GM12892 (cell line): ENCODE measurements around the gene DDR2.

Experiments
- DNase-seq: peaks from one replicate; pipeline ENCODE4 v3.0.0; 2011; ENCODE audit not compliant: insufficient read length
- FAIRE-seq: peaks from 2 replicates; lab custom pipeline; 2011; peaks lifted over from hg19 to GRCh38; lab: Jason Lieb, UNC
- POLR2A ChIP-seq: IDR thresholded peaks from 2 replicates; pipeline ENCODE4 v1.6.1; 2011; ENCODE audit warnings: low read depth, low read length, control low read depth
- POLR2AphosphoS5 ChIP-seq: IDR thresholded peaks from 2 replicates; pipeline ENCODE4 v1.6.1; 2011; ENCODE audit warnings: low read depth, low read length, control low read depth
- TAF1 ChIP-seq: IDR thresholded peaks from 2 replicates; pipeline ENCODE4 v1.6.1; 2011; ENCODE audit warnings: low read depth, mild to moderate bottlenecking, control low read depth, low read length, borderline replicate concordance

The DDR2 gene

DNA sequence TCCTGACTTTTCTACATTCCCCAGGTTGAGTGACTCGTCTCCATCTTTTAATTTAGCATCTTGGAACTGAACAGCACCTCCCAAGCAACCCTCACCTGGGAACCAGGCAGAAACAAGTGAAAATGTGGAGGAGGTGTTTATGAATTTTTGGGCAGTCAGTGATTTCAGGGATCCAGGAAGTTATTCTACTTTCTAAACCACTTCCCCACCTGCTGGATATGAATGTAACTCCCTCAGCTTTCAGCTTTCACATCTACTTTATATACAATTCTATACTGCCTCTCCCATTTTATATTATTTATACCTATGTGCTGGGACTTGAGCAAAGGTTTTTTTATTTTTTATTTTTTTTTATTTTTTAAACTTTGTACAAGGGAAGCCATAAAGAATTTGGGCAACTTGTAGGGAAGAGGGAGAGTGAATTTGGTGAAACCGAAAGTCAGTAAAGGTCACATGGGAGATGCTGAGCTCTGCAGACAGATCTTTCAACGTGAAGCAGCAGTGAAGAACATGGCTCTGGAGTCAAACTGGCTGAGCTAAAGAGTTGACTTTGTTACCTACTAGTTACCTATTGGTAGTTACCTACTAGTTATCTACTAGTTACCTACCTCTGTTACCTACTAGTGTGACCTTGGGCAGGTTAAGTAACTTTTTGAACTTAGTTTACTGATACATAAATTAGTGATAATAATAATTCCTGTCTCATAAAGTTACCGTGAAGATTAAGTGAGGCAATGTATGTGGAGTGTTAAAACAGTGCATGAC, 45.5 kb downstream of the DDR2 start:
- TF ChIP-seq POLR2A = no peak
- FAIRE-seq = no peak
- DNase-seq = no peak

DNA sequence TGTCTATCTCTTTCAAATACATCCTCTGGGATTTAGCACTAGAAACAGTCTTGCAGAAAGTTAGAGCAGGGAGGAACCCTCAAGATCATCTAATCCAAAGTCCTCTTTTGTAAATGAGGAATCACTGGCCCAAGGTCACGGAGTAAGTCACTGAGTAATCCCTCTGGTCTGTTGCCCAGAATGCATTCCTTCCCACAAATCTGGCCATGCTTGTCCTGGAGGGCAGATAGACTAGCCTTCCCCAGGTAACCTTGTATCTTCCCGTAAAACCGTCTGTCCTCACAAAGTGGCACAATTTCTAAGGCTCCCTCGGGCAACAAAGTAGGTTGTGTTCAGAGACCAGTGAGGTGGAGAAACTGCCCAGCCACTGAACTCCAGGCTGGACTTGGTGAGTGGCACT, 46.2 kb downstream of the DDR2 start:
- DNase-seq = no peak
- TF ChIP-seq TAF1 = no peak
- TF ChIP-seq POLR2AphosphoS5 = no peak
- TF ChIP-seq POLR2A = no peak
- FAIRE-seq = no peak

DNA sequence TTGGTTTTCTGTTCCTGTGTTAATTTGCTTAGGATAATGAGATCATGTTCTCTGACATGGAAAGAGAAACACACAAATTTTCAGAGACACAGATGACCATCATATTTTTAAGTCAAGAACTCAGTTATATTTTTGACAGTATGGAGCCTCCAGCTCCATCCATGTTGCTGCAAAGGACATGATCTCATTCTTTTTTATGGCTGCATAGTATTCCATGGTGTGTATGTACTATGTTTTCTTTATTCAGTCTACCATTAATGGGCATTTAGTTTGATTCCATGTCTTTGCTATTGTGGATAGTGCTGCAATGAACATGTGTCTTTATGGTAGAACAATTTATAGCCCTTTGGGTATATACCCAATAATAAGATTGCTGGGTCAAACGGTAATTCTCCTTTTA, 47.0 kb downstream of the DDR2 start:
- FAIRE-seq (no peak), DNase-seq (no peak)
- TF ChIP-seq POLR2AphosphoS5 (no peak), POLR2A (no peak), TAF1 (no peak)

DNA sequence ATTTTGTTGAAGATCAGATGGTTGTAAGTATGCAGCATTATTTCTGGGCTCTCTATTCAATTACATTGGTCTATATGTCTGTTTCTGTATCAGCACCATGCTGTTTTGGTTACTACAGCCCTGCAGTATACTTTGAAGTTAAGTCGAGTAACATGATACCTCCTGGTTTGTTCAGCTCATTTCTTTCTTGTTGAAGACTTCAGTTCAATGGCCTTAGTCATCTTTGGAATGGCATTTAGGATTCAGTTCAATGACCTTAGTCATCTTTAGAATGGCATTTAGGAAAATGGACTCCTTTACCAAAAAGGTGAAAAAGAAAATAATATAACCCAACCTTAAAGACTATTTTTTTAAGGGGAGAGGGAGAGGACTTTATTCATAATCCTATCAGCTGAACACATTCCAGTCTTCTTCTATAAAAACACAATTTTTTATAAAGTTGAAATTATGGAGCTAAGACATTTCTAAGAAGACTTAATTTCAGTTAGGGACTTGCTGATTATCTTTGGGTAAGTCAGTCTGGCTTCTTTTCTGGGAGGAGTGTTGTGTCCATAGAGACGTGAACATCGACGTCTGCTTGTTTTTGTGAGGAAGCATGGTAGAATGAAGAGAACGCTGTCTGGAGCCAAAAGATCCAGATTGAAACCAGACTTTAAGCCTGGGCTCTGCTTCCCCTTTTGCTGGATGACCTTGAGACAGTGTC, 48.3 kb downstream of the DDR2 start:
- no peak for TF ChIP-seq POLR2A
- no peak for TF ChIP-seq POLR2AphosphoS5
- TF ChIP-seq TAF1 = no peak
- FAIRE-seq (no peak), DNase-seq (no peak)

DNA sequence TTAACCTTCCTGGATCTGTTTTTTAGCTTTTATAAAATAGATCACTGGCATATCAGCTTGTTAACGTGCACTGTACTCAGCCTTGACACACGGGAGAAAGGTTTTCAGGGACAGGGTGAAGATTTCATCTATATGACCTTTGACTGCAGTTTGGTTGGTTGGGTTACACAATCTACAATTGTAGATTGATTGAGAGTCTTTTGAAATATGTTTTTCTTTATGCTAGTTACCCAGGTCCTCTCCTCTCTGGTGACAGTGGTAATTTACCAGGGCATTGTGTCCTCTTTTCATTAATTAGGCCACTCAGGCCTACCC, 48.8 kb downstream of the DDR2 start:
- DNase-seq (no peak), FAIRE-seq (no peak)
- TF ChIP-seq TAF1 (no peak), POLR2A (no peak), POLR2AphosphoS5 (no peak)

DNA sequence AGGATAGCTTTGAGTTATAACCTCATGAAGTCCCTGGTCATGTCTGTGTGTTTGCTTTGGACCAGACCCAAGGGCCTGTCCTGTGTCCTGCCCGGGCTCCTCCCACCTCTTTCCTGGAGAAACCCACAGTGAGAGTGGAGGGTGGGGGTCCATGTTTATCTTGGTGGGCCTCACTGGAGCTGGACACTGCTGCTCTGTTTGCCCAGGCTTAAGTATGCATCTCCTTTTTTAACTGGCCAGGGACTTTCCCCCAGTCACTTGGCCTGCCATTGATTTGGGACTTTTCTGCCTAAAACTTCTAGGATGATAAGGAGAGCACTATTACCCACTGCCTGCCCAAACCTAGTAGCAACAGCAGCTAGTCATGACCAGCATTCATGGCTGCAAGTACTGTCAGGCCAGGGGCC, 49.8 kb downstream of the DDR2 start:
- TF ChIP-seq POLR2A (no peak), POLR2AphosphoS5 (no peak), TAF1 (no peak)

DNA sequence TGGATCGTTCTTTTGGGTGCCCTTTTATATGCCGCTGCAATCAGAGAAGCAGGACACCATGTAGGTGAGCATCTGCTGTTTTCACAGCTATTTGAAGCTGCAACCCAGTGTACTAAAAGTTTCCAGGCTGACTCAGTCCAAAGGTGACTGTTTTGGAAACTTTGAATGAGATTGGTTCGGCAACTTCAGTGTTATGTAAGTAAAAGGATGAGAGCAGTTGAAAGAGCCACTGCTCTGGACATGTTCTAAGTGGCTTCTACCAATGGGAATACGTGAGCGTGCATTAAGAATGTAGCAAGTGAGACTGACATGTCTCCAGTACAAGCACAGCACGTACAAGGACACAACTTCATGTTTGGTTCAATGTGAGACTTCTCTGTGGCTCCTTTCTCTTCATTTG, 55.6 kb downstream of the DDR2 start:
- no peak for FAIRE-seq
- no peak for DNase-seq
- TF ChIP-seq TAF1 = no peak
- no peak for TF ChIP-seq POLR2A
- no peak for TF ChIP-seq POLR2AphosphoS5

More for the DNA sequence above, 49.8 kb downstream of the DDR2 start:
- no peak for DNase-seq
- peak; percentile 33 for FAIRE-seq

DNA sequence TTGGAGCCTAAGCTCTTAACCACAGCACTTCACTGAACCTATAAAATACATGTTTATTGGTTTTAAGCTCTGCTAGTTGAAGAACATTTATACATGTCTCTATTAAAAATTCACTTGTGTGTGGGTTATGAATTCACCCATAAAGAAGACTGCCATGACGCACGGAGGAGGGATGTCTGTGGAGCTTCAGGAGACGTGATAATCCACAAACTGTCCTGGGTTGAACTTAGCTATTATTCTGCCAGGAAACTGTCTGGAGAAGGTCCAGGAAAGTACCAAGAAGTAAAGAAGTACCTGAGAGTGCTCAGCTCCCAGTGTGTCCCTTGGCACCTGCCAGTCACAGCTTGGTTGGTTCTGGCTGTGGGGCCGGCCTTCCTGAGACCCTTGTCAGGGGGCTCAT, 56.3 kb downstream of the DDR2 start:
- DNase-seq (no peak), FAIRE-seq (no peak)
- TF ChIP-seq TAF1 (no peak), POLR2A (no peak), POLR2AphosphoS5 (no peak)

DNA sequence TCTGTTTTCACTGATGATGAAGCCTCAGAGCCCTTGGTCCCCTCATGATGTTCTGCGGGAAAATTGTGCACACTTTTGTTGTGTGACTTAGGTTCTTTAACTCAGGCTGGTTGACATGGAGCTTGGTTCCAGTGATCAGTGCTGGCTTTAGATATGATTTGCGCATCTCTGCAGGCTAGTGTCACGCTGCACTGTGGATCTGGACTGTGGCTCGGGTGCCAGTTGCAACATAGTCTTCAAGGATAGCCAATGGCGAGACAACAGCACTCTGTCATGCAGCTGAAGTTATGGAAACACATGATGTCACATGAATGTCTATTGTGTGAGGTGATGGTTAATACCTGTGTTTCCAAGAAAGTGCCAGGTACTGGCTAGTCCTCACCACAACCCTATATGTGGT, 56.7 kb downstream of the DDR2 start:
- no peak for TF ChIP-seq POLR2AphosphoS5
- no peak for TF ChIP-seq TAF1
- no peak for TF ChIP-seq POLR2A
- no peak for FAIRE-seq
- no peak for DNase-seq

DNA sequence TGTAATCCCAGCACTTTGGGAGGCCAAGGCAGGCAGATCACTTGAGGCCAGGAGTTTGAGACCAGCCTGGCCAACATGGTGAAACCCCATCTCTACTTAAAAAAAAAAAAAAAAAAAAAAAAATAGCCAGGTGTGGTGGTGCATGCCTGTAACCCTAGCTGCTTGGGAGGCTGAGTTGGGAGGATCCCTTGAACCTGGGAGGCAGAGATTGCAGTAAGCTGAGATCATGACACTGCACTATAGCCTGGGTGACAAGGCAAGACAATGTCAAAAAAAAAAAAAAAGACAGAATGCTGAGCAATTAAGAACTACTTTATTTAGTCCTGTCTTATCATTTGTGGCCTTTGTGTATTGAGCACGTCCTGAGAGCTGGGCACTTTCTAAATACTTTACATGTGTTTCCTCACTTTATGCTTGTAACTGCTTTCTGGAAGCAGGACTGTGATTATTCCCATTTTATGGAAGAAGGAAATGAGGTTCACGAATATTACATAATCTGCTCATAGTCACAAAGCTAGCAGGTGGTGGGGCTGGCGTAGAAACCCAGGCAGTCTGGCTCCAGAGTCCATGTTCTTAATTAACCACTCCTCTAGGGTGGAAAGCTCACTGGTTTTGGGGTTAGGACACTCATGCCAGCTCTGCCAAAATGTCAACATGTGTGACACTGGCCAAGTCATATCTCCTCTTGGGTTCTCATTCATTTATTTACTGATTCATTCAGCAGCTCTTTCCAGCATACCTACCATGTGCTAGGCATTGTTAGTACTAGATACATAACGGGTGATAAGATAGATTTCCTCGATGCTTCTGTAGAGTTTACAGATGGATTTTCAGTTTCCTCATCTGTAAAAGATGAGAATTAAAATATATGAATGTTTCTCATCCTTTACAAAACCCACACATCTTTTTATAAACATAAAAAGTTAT, 57.7 kb downstream of the DDR2 start:
- FAIRE-seq (no peak), DNase-seq (no peak)
- TF ChIP-seq POLR2A = no peak

DNA sequence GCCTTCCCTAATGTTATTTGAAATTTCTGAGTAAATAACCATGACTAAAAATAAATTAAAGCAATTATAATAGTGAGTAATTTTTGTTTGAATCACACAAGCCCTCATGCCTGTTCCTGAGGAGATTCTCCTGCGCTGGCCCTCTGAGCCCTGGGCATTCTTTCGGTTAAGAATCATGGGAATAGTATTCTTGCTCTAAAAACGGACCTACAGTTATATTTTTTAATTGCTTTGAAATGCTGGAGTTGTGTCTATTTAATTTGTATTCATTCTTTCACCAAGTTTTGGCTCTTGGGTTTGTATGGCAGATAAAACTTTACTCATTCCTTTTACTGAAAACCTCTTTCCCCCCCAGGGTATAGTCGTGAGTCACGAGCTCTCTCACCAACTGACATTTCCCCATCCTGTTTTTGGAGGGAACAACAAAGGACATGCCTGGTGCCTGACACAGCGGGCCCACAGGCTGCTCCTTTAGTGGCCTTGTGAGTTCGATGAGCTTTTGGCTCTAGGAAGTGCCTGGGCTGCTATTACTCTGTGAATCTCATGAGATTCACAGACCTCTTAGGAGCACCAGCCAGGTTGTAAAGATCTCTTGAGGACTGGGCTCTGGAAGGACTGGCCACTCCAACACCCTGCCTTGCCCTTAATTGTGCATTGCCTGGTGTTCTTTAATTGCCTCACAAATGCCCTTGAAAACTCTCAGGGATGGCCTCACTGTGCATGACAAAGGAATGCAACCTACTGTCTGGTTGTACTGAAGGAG, 58.6 kb downstream of the DDR2 start:
- DNase-seq (no peak), FAIRE-seq (no peak)
- TF ChIP-seq POLR2AphosphoS5 = no peak
- no peak for TF ChIP-seq POLR2A
- TF ChIP-seq TAF1 = no peak
